H1 (cell line): ENCODE results near the gene ZMIZ1. TPM values are rescaled to one million over a fixed set of nuclear protein-coding genes. Genes with fewer than 3 reads are reported as not detected.

Experiments
- FOSL1 ChIP-seq: IDR thresholded peaks from 2 replicates; pipeline ENCODE4 v1.6.1; 2011; ENCODE audit warnings: mild to moderate bottlenecking, low read depth, low read length, moderate library complexity; ENCODE audit not compliant: insufficient read depth
- GTF2F1 ChIP-seq: IDR thresholded peaks from 2 replicates; pipeline ENCODE4 v1.6.1; 2012; ENCODE audit warnings: low read depth, low read length, improper control_type of control experiment, borderline replicate concordance
- TAF1 ChIP-seq: IDR thresholded peaks from 2 replicates; pipeline ENCODE4 v1.6.1; 2011; ENCODE audit warnings: mild to moderate bottlenecking, low read depth, low read length
- polyA plus RNA-seq, 7 experiments: library from polyadenylated mRNA; depleted of rRNA in 3 of 7; stranded (reverse) in 5 of 7; unstranded in 2 of 7; fragments of >200 nt in 5 of 7; fragments of 200-250 nt in 2 of 7; gene quantifications; 1 replicate in 5 of 7; 2 replicates in 1 of 7; 4 replicates in 1 of 7; pipeline versions ENCODE4 v1.2.1 to v1.2.3, GENCODE V29; 2011 to 2013; ENCODE audit warnings: missing spikeins in 2 of 7, mixed read lengths in 2 of 7
- total RNA-seq: library from RNA; stranded (reverse); fragmentation: NEBNext Ultra II Directional; extraction: Animal tissue kit (Norgen Biotek cat#: 25700); gene quantifications from 2 replicates; pipeline ENCODE4 v1.2.1, GENCODE V29; 2021

The ZMIZ1 gene
- total and polyA plus RNA-seq, 2 of the 8 experiments (the other 6 are each of a cell fraction or from before 2014, with no cell fraction given): 8.1 to 28.0 TPM

- TF ChIP-seq GTF2F1 (no peak), FOSL1 (no peak), TAF1 (no peak)
- TF ChIP-seq, all 59 proteins: peak for 0
Observed at GRCh38 chr10:79060641-79061255, 8.0 kb upstream of the ZMIZ1 start (continued).
